ENCODE results near the gene AFMID. TPM values are rescaled to one million over a fixed set of nuclear protein-coding genes. Genes with fewer than 3 reads are reported as not detected.
A peak's percentile ranks its signal among the peaks of the same experiment; 100 is the strongest.
"Not testable (repeated sequence)": the region's sequence is repeated elsewhere in the genome, so short reads cannot be mapped to it uniquely, and the experiment has no call there.

Gene AFMID
- total RNA-seq, 1 donor from 2014 or later = 49.7 TPM

DNA sequence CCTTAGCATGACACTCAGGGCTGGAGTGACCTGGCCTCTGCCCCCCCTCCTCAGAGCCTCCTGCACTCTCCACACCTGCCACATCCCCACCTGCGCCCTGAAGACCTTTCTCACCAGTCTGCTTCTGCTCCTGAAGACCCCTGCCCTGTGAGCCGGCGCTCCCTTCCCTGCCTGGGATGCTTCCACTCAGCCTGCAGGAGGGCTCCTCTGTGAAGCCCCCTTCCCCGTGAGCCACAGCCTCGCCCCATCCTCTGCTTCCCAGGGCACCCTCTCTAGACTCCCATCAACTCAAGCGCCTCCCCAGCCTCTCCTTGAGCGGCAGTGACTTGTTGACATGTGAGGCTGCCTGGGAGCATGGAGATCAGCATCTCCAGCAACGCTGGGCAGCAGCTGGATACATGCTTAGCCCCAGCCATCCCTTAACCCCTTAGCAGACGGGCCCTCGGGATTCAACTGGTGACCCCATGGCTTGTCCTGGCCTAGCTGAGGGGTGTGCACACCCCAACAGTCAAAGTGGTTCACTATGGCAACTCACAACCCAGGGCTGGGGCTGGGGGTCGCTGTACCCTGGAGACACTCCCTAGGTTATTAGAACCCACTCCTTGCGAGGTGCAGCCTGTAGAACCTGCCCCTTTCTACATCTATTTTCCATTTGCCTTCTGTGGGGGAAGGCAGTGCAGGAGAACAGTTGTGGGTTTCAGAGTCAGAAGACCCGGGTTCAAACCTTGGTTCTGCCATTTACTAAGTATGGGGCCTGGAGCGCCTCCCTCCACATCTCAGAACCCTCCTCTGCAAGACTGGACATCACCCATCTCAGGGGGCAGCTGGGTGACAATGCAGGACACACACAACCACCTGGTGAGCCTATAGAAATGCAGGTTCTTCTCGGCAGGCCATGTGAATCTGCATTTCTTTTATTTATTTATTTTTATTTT, 65.8 kb downstream of the AFMID start:
- no peaks in the 10 kb centered on the region for H3K36me3 ChIP-seq (ENCODE audit: control insufficient read depth, insufficient read depth, low read length)
- H3K27me3 ChIP-seq (ENCODE audit: control insufficient read depth, insufficient read depth, low read length) = peaks cover 9% of the 10 kb centered on the region

DNA sequence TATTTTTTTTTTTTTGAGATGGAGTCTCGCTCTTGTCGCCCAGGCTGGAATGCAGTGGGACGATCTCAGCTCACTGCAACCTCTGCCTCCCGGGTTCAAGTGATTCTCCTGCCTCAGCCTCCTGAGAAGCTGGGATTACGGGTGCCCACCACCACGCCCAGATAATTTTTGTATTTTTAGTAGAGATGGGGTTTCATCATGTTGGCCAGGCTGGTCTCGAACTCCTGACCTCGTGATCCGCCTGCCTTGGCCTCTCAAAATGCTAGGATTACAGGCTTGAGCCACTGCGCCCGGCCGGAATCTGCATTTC, 66.4 kb downstream of the AFMID start:
- not testable (repeated sequence) for H3K27me3 ChIP-seq (ENCODE audit: control insufficient read depth, insufficient read depth, low read length); DNase-seq (ENCODE audit: low read depth)
- H3K4me3 ChIP-seq (ENCODE audit: low read depth, low read length) = peak overlapping the region; percentile 73

More for the DNA sequence above, 65.8 kb downstream of the AFMID start:
- no peak for DNase-seq (ENCODE audit: low read depth)
- no peak overlapping the region for H3K4me3 ChIP-seq (ENCODE audit: low read depth, low read length)
- TF ChIP-seq, protein P1, sequence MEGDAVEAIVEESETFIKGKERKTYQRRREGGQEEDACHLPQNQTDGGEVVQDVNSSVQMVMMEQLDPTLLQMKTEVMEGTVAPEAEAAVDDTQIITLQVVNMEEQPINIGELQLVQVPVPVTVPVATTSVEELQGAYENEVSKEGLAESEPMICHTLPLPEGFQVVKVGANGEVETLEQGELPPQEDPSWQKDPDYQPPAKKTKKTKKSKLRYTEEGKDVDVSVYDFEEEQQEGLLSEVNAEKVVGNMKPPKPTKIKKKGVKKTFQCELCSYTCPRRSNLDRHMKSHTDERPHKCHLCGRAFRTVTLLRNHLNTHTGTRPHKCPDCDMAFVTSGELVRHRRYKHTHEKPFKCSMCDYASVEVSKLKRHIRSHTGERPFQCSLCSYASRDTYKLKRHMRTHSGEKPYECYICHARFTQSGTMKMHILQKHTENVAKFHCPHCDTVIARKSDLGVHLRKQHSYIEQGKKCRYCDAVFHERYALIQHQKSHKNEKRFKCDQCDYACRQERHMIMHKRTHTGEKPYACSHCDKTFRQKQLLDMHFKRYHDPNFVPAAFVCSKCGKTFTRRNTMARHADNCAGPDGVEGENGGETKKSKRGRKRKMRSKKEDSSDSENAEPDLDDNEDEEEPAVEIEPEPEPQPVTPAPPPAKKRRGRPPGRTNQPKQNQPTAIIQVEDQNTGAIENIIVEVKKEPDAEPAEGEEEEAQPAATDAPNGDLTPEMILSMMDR (IDR thresholded peaks at IDR 0.05; ENCODE audit: insufficient read depth, low read length, poor library complexity, severe bottlenecking) = no peak

DNA sequence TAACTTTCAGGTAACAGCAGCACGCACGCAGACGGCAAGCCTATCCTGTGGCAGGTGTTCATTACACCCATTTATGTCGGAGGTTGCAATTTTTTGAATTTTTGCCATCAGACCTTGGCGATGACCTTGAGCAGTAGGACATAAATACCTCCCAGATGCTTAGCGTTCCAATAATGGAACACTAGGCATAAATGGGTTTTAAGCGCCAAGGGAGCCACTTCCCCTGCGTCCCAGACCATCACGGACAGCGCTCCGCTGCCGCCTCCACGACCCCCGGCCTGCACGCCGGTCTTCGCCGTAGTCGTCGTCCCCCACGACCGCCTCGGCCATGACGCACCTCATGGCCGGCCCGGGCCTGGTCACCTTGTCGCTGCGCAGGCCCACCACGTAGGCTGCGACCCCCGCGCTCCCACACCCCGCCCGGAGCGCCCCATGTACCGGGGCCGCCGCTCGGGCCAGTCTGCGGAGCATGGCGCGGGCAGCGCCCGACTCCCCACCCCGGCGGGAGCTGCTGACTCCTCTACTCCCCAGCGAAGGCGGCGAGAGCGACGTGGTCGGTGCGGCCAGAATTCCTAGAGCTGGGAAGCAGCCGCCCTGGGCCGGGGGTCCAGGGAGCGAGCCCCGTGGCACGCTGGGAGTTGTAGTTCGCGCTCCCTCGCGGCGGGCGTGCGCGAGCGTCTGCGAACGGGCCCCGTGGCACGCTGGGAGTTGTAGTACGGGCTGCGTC, 66.9 kb downstream of the AFMID start:
- Histone ChIP-seq H3K27me3 (ENCODE audit: control insufficient read depth, insufficient read depth, low read length) (peaks cover 9% of the 10 kb centered on the region), H3K4me3 (ENCODE audit: low read depth, low read length) (peak overlapping the region; percentile 73), H3K36me3 (ENCODE audit: control insufficient read depth, insufficient read depth, low read length) (no peaks in the 10 kb centered on the region)
- TF ChIP-seq, protein P1 (IDR thresholded peaks at IDR 0.05; ENCODE audit: insufficient read depth, low read length, poor library complexity, severe bottlenecking) = no peak
- DNase-seq (ENCODE audit: low read depth) = no peak

More for the DNA sequence above, 66.4 kb downstream of the AFMID start:
- not testable (repeated sequence) for H3K36me3 ChIP-seq (ENCODE audit: control insufficient read depth, insufficient read depth, low read length)

DNA sequence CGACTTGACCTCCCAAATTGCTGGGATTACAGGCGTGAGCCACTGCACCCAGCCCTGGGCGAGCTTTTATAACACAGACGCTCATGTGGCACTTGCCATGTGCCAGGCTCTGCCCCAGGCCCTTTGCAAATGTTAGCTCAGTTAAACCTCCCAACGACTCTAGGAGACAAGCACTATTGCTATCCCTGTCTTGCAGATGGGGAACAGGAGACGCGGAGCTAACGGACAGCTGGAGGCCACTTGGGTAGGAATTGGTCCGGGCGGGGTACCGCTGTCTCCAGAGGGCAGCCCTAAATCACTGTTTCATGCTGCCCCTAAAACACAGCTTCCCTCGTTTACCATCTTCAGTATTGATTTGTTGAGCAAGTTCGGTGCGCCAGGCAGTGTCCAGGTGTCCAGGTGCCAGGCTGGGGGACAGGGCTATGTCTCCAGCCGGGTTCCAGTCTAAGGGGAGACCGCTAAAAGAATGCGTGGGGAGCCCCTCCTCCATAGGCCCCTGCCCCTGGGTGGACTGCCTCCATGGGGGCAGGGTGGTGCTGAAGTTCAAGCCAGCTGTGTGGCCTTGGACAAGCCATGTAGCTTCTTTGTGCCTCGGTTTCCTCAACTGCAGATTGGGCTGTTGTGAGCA, 68.0 kb downstream of the AFMID start:
- TF ChIP-seq, protein P1 (IDR thresholded peaks at IDR 0.05; ENCODE audit: insufficient read depth, low read length, poor library complexity, severe bottlenecking) = no peak
- no peak overlapping the region for H3K4me3 ChIP-seq (ENCODE audit: low read depth, low read length)
- no peak for DNase-seq (ENCODE audit: low read depth)
- H3K36me3 ChIP-seq (ENCODE audit: control insufficient read depth, insufficient read depth, low read length) = no peaks in the 10 kb centered on the region
- peaks cover 4% of the 10 kb centered on the region for H3K27me3 ChIP-seq (ENCODE audit: control insufficient read depth, insufficient read depth, low read length)

DNA sequence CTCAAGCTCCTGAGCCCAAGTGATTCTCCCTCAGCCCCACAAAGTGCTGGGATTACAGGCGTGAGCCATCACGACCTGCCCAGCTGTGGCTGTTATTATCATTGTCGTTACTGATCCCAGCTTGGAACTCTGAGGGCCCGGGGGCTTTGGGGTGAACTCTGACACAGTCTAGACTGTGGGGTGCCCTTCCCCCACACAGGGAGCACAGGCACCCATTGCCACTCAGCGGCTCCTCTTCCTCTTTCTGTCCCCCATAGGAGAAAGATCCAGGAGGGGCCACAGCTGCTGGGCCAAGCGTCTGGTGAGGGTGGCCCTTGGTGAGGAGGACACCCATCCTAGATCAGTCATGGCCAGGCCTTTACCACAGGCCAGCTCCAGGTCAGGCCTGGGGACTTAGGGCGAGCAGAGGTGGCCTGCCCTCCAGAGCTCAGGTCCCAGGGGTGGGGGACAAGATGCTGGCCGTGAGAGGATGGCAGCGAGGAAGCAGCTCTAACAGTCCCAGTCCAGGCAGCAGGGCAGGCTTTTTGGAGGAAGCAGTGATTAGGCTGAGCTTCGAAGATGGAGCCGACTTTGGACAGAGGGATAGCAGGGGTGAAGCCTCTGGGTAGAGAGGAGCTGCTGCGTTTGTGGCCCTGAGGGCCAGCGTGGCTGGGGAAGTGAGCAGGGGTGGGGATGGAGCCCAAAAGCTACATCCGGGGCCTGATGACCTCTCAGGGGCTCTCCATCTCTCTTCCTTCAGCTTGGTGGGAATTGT, 69.0 kb downstream of the AFMID start:
- TF ChIP-seq, protein P1 (IDR thresholded peaks at IDR 0.05; ENCODE audit: insufficient read depth, low read length, poor library complexity, severe bottlenecking) = no peak
- DNase-seq (ENCODE audit: low read depth) = no peak
- Histone ChIP-seq H3K4me3 (ENCODE audit: low read depth, low read length) (no peak overlapping the region), H3K36me3 (ENCODE audit: control insufficient read depth, insufficient read depth, low read length) (no peaks in the 10 kb centered on the region), H3K27me3 (ENCODE audit: control insufficient read depth, insufficient read depth, low read length) (no peaks in the 10 kb centered on the region)

All from kidney epithelial cell (primary cell).